Middle frontal gyrus (tissue), 1 donor: Measurements from ENCODE around the gene TPRG1L.

ENCODE experiments used
- DNase-seq: peaks from one replicate; pipeline ENCODE4 v3.0.0-alpha.2; 2015; ENCODE audit warnings: low spot score; ENCODE audit errors: extremely low spot score

Gene TPRG1L

GRCh38 chr1:3593745-3594144, 31.1 kb upstream of the TPRG1L start:
- DNase-seq = no peak

- no peak for DNase-seq
These were observed 30.0 kb upstream of the TPRG1L start for GRCh38 chr1:3594706-3595377.

GRCh38 chr1:3595949-3596348, 28.9 kb upstream of the TPRG1L start:
- DNase-seq = no peak

GRCh38 chr1:3596663-3597598, 27.9 kb upstream of the TPRG1L start:
- DNase-seq = no peak

GRCh38 chr1:3597599-3597964, 27.2 kb upstream of the TPRG1L start:
- DNase-seq = no peak

GRCh38 chr1:3598051-3598491, 26.7 kb upstream of the TPRG1L start:
- DNase-seq = no peak

- no peak for DNase-seq
These were observed 26.1 kb upstream of the TPRG1L start for GRCh38 chr1:3598522-3599285.

GRCh38 chr1:3599286-3599811, 25.5 kb upstream of the TPRG1L start:
- DNase-seq = no peak

GRCh38 chr1:3599816-3600215, 25.0 kb upstream of the TPRG1L start:
- no peak for DNase-seq

- no peak for DNase-seq
These were observed 24.5 kb upstream of the TPRG1L start for GRCh38 chr1:3600354-3600753.

GRCh38 chr1:3601743-3602142, 23.1 kb upstream of the TPRG1L start:
- no peak for DNase-seq

- DNase-seq = no peak
These were observed 22.4 kb upstream of the TPRG1L start for GRCh38 chr1:3602375-3602774.

GRCh38 chr1:3603156-3603555, 21.7 kb upstream of the TPRG1L start:
- DNase-seq = no peak

- DNase-seq = no peak
These were observed 21.0 kb upstream of the TPRG1L start for GRCh38 chr1:3603571-3604467.

GRCh38 chr1:3604468-3604974, 20.3 kb upstream of the TPRG1L start:
- no peak for DNase-seq

GRCh38 chr1:3604997-3605823, 19.6 kb upstream of the TPRG1L start:
- no peak for DNase-seq

GRCh38 chr1:3606779-3607702, 17.8 kb upstream of the TPRG1L start:
- no peak for DNase-seq

- no peak for DNase-seq
These were observed 17.1 kb upstream of the TPRG1L start for GRCh38 chr1:3607703-3608065.

- DNase-seq = no peak
These were observed 16.7 kb upstream of the TPRG1L start for GRCh38 chr1:3608154-3608553.
